ENCODE data around the gene IFT88.
"Not testable (repeated sequence)": the region's sequence is repeated elsewhere in the genome, so short reads cannot be mapped to it uniquely, and the experiment has no call there.

Gene IFT88

DNA sequence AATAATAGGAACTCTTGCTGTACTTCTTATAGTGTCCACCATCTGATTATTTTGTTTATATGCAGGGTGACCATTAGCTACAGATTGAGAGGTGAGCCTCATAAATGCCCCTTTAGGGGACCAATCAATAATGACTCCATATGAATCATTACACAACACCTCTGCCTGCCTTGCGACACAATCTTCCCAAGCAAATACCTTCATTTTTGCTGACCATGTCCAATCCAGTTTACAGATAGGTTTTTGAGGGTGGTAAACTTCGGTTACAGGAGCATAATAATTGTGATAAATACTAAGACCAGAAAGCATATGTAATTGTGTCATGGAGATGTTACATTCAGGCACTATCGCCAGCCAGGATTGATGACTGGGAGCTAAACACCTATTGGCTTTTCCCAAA, 112.9 kb downstream of the IFT88 start:
- no peak for FAIRE-seq
- TF ChIP-seq TAF1 (IDR thresholded peaks at IDR 0.05; ENCODE audit: borderline replicate concordance, low read depth, low read length) (no peak), POLR2A (IDR thresholded peaks at IDR 0.05; ENCODE audit: low read depth, low read length) (no peak), POLR2AphosphoS5 (IDR thresholded peaks at IDR 0.05; ENCODE audit: low read depth, low read length) (no peak)
- no peak for DNase-seq (ENCODE audit: insufficient read length)

DNA sequence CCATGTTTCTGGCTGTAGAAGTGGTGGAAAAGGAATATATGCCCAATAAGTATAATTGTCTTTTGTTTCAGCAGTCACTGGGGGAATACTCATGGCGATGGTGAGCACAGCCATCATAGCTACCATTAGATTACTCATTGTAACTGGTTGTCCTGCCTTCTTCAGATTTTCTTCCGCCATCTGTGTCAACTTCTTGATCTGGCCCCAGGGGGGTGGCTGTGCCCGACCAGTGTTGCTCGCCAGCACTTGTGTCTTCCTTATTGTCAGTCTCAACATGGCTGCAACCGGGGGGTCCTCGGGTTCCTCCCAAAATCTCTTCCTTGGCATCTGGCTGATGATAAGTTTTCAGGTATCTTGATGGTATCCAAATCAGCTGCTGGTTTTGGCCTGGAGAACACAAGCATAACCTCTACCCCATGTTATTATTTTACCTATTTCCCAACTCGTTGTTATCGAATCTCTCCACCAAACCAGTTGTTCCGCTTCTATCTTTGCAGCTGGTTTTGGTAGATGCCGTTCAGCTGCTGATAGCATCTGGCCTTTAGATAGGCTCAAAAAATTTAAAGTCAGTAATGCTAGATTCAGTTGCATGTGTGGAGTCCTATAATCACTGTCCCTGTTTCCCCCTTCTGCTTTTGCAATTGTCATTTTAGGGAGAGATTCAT, 113.6 kb downstream of the IFT88 start:
- TF ChIP-seq POLR2A (IDR thresholded peaks at IDR 0.05; ENCODE audit: low read depth, low read length), result no peak
- TF ChIP-seq POLR2AphosphoS5 (IDR thresholded peaks at IDR 0.05; ENCODE audit: low read depth, low read length), result no peak
- TF ChIP-seq TAF1 (IDR thresholded peaks at IDR 0.05; ENCODE audit: borderline replicate concordance, low read depth, low read length), result no peak
- no peak for FAIRE-seq

DNA sequence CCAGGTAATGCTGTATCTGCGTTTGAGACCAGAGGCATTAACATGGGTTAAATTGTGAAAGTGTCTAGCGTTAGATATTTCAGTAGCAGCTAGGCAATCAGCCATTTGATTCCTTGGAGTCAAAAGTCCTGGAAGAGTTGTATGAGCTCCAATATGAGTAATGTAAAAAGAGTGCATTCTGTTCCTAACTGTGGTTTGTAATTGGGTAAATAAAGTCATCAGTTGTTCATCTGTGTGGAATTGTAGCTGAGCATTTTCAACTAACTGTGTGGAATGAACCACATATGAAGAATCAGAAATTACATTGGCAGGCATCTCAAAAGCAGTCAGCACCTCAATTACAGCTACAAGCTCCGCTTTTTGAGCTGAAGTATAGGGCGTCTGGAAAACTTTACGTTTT, 114.5 kb downstream of the IFT88 start:
- not testable (repeated sequence) for FAIRE-seq; DNase-seq (ENCODE audit: insufficient read length)

More for the DNA sequence above, 113.6 kb downstream of the IFT88 start:
- no peak for DNase-seq (ENCODE audit: insufficient read length)

DNA sequence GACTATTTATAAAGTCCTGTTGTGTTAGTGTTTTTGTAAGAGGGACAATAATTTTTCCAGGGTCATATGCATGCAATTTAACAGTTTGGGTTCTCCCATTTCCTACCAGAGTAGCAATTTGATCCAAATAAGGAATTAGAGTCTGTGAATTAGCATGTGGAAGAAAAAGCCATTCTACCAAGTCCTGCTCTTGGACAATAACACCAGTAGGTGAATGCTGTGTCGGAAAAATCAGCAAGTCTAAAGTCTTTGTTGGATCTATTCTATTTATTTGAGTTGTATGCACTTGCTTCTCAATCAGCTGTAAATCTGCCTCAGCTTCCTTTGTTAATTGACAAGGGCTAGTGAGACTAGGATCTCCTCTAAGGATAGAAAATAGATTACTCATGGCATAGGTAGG, 115.1 kb downstream of the IFT88 start:
- FAIRE-seq, result no peak
- DNase-seq (ENCODE audit: insufficient read length), result no peak
- TF ChIP-seq POLR2AphosphoS5 (IDR thresholded peaks at IDR 0.05; ENCODE audit: low read depth, low read length) (no peak), TAF1 (IDR thresholded peaks at IDR 0.05; ENCODE audit: borderline replicate concordance, low read depth, low read length) (no peak), POLR2A (IDR thresholded peaks at IDR 0.05; ENCODE audit: low read depth, low read length) (no peak)

DNA sequence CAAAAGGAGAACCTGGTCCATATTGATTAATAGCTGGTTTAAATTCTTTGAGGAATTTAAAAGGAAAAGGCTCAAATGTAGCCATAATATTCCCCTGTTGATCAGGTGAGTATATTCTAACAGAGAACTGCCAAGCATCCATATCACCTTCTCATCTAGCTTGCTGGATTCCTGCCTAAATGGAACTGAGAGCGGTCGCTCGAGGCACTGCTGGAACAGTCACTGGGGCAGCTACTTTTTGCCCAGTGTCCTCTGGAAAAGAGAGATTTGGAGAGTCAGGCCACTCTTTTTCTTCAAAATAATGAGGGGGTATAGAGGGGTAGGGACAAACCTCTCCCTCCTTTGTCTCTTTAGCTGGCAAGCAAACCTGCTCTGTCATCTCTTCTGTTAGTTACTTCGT, 117.1 kb downstream of the IFT88 start:
- DNase-seq (ENCODE audit: insufficient read length) (no peak), FAIRE-seq (no peak)

DNA sequence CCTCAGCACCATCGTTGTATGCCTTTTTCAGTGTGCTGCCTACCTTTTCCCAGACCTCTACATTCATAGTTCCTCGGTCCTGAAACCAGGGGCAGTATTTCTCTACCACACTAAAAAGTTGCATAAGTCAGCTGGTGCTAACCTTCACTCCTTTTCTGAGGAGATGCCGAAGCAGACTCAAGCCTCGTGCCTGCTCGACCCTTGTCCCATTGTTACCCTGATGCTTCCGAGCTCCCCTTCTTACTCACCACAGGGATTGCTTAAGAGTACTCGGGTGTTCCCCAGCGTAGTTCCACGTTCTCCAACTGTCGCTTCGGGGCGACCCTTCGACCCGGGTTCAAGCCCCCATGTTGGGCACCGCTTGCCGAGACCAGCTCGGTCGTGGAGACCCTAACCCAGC, 117.6 kb downstream of the IFT88 start:
- no peak for TF ChIP-seq POLR2A (IDR thresholded peaks at IDR 0.05; ENCODE audit: low read depth, low read length)
- no peak for TF ChIP-seq TAF1 (IDR thresholded peaks at IDR 0.05; ENCODE audit: borderline replicate concordance, low read depth, low read length)
- TF ChIP-seq POLR2AphosphoS5 (IDR thresholded peaks at IDR 0.05; ENCODE audit: low read depth, low read length), result no peak
- DNase-seq (ENCODE audit: insufficient read length) (no peak), FAIRE-seq (no peak)

More for the DNA sequence above, 117.1 kb downstream of the IFT88 start:
- TF ChIP-seq POLR2A (IDR thresholded peaks at IDR 0.05; ENCODE audit: low read depth, low read length) (no peak), POLR2AphosphoS5 (IDR thresholded peaks at IDR 0.05; ENCODE audit: low read depth, low read length) (no peak), TAF1 (IDR thresholded peaks at IDR 0.05; ENCODE audit: borderline replicate concordance, low read depth, low read length) (no peak)

DNA sequence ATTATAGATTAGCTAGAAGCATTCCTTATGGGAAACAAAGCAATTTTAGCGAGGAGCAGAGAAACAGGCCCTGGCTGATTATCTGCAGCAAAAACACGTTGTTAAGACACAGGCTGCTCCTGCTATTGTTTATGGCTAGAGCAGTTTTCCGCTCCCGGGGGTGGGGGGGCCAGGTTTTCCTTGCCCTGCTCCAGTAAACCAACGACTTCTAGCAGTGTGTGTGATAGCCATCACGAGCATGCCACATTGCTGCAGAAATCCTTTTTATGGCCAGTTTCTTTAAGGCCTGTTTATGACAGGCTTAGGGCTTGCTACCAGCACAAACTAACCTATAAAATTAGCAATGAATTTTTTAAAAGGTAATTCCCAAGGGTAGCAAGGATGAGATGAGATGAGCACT, 118.1 kb downstream of the IFT88 start:
- TF ChIP-seq POLR2AphosphoS5 (IDR thresholded peaks at IDR 0.05; ENCODE audit: low read depth, low read length) (no peak), TAF1 (IDR thresholded peaks at IDR 0.05; ENCODE audit: borderline replicate concordance, low read depth, low read length) (no peak), POLR2A (IDR thresholded peaks at IDR 0.05; ENCODE audit: low read depth, low read length) (no peak)
- DNase-seq (ENCODE audit: insufficient read length) (no peak), FAIRE-seq (no peak)

DNA sequence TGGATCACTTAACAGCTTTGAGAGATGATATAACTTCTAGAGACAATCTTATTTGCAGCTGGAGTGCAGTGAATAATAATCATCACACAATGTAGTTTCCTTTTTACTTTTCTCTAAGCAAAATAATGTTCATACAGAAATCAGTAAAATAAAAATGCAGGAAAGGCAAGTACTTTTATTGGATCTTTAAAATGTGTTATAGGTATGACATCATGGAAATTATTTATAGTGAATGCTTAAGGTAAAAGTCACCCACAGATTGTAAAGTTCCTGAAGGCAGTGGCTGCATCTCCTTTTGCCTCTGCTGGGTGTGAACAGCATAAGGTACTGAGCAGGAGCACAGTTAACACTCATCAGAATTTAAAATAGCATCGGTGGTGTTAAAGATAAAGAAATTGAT, 119.2 kb downstream of the IFT88 start:
- FAIRE-seq (no peak), DNase-seq (ENCODE audit: insufficient read length) (no peak)
- TF ChIP-seq POLR2A (IDR thresholded peaks at IDR 0.05; ENCODE audit: low read depth, low read length) (no peak), TAF1 (IDR thresholded peaks at IDR 0.05; ENCODE audit: borderline replicate concordance, low read depth, low read length) (no peak), POLR2AphosphoS5 (IDR thresholded peaks at IDR 0.05; ENCODE audit: low read depth, low read length) (no peak)

DNA sequence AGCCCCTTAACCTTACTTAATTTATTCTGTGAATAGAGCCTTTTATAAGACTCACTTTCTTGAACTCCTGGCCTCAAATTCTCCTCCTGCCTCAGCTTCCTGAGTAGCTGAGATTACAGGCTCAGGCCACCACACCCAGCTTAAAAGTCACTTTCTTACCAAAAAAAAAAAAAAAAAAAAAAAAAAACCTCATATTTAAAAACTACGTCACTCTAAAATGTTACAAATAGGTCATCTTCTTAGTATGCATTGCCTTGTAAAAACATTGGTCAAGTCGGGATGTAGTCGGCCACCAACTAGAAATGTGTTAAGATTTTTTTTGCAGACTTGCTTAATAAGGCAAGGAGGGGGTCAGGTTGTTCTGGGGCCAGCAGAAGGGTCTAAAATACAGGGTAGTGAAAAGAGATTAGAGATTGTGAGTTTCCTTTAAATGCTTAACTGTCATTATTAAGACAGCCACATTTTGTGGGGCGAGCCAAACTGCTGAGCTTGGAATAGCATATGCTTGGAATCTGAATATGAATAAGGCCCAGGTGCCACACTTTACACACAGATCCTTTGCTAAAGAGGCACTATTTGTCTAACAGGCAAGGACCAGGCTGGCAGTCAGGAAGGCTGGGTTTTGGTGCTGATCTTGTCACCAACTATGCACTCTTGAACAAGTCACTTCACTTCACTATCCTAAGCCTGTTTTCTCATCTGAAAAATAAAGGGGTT, 120.1 kb downstream of the IFT88 start:
- FAIRE-seq (no peak), DNase-seq (ENCODE audit: insufficient read length) (no peak)
- TF ChIP-seq TAF1 (IDR thresholded peaks at IDR 0.05; ENCODE audit: borderline replicate concordance, low read depth, low read length) (no peak), POLR2AphosphoS5 (IDR thresholded peaks at IDR 0.05; ENCODE audit: low read depth, low read length) (no peak), POLR2A (IDR thresholded peaks at IDR 0.05; ENCODE audit: low read depth, low read length) (no peak)

DNA sequence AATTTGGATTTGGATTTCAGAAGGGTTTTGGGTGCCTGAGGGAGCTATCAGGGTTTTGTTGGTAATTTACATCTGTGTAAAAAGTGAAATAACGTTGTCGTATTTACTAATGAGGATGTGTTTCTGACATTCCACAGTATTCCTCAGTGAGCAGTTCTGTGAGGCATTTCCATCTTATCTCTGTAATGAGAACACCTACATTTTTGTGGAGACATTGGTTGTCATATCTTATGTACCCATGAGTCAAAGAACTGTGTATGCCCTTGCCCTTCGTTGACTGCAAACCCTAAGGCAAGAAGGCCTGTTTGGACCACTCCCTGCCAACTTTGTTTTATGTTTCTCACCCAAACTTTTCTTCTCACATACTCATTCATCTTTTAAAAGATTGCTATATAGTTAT, 122.3 kb downstream of the IFT88 start:
- no peak for TF ChIP-seq POLR2AphosphoS5 (IDR thresholded peaks at IDR 0.05; ENCODE audit: low read depth, low read length)
- no peak for TF ChIP-seq POLR2A (IDR thresholded peaks at IDR 0.05; ENCODE audit: low read depth, low read length)
- TF ChIP-seq TAF1 (IDR thresholded peaks at IDR 0.05; ENCODE audit: borderline replicate concordance, low read depth, low read length), result no peak
- no peak for FAIRE-seq
- no peak for DNase-seq (ENCODE audit: insufficient read length)

DNA sequence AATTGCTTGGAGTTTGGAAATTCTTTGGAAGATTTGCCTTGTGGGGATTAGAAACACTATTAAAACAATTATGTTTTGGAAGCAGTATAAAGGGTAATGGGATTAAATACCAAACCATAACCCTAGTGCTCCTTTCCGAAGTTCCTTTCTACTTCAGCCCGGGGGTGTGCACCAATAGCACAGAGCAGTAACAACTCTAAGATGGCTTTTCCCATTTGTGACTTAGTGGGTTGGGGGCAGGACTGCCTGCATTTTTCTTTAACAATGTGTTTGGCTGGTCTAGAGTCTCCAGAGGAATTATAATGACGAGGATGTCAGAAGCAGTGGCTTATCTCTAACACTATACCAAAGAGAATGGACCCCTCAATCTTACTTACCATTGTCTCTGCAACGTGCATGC, 124.7 kb downstream of the IFT88 start:
- FAIRE-seq, result no peak

DNA sequence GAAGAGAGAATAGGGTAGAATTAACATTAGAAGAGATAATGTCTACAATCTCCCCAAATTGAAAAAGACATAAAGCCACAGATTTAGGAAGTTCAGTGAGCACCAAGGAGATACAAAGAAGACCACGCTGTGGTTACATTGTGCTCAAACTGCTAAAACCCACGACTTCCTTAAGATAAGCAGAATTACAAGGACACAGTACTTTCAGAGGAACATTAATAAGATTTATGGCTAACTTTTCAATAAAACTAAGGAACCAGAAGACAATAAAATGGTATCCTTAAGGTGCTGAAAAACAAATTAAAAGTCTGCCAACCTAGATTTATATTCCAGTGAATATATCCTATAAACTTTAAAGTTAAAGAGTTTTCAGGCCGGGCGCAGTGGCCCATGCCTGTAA, 129.1 kb downstream of the IFT88 start:
- FAIRE-seq (no peak), DNase-seq (ENCODE audit: insufficient read length) (no peak)
- TF ChIP-seq POLR2A (IDR thresholded peaks at IDR 0.05; ENCODE audit: low read depth, low read length) (no peak), TAF1 (IDR thresholded peaks at IDR 0.05; ENCODE audit: borderline replicate concordance, low read depth, low read length) (no peak), POLR2AphosphoS5 (IDR thresholded peaks at IDR 0.05; ENCODE audit: low read depth, low read length) (no peak)

More for the DNA sequence above, 124.7 kb downstream of the IFT88 start:
- DNase-seq (ENCODE audit: insufficient read length), result no peak
- TF ChIP-seq TAF1 (IDR thresholded peaks at IDR 0.05; ENCODE audit: borderline replicate concordance, low read depth, low read length) (no peak), POLR2AphosphoS5 (IDR thresholded peaks at IDR 0.05; ENCODE audit: low read depth, low read length) (no peak), POLR2A (IDR thresholded peaks at IDR 0.05; ENCODE audit: low read depth, low read length) (no peak)
